Right forelimb (tissue), 1 donor: ENCODE measurements around the gene SATB2.
A peak's percentile ranks its signal among the peaks of the same experiment; 100 is the strongest.

Experiments used
- DNase-seq: peaks from one replicate; pipeline ENCODE4 v3.0.0-alpha.2; 2018

SATB2 gene

DNA sequence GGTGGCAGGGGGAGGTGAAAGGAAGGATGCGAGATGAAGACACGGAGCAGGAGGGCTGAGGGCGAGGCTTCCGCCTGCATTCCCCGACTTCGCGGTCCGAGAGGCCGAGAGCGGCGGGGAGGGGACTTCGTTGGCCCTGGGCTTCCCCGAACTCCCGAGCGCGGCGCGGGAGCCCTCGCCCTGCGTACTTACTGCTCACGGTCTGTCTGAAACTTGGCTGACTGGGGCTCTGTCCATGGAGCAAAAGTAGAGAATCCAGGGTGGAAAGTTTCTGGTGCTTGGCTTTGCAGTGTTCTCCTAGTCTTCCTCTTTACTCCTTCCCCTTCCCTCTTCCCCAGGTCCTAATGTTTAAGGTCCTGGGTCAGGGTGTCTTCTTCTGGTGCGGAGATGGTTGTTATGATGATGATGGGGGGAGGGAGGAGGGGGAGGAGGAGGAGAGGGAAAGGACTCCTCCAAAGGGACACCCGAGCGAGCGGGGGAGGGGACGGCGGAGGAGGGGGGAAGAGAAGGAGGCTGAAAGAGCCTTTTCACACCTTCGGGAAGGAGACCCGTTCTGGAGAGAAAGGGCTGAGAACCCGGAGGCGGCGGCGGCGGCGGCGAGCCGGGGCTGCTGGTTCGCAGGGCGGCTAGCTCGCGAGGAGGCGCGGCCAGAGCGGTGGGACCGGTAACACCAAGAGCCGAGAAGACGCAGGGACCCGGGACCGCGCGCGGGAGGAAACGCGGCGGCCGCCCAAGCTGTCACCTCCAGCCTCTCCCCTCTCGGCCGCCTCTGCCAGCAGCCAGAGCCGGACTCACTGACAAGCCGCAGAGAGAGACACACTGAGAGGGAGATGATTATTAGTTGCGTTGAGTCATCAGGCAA is at the start of gene SATB2:
SATB2 (minus strand) TSS at position 793 of the 862 bp plus-strand sequence. CDS start 1,902 bp downstream, outside the sequence.
- DNase-seq = peak; percentile 67

DNA sequence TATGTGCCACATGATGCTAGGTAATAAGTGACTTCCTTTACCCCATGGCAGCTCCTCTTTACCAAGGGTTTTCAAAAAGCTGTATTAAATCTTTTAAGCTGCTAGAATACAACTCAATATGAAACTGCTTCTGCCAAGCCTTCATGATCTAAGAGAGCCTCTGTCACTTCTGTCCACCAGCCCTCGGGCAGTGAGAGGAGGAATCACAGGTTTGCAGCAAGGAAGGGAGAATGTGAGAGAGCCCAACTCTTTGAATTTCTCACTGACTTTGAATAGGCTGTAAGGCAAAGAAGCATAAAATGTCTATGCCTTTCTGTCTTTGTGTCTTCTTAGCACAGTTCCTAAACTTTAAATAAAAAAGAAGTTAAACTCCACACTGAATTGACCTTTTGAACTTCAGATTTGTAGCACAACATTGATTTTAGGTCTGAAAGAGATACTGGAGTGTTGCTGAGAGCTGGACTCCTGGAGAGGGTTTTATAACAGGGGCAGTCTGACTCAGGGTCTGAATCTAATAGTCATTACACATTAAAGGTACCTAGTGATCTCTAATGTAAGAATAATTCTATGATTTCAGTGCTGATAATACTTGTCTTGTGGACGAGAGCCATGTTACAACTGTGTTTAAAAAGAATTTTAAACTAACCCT is 48.1 kb upstream of the SATB2 start:
- DNase-seq = no peak

DNA sequence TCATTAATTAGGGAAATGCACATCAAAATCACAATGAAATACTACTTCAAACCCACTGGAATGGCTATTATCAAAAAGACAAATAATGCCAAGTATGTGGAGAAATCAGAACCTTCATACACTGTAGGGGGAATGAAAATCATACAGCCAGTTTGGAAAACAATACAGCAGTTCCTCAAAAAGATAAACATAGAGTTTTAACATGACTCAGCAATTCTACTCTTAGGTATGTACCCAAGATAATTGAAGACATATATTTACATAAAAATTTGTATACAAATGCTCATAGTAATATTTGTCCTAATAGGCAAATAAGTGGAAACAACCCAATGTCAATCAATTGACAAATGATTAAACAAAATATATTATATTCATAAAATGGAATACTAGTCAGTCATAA is 45.4 kb upstream of the SATB2 start:
- no peak for DNase-seq

DNA sequence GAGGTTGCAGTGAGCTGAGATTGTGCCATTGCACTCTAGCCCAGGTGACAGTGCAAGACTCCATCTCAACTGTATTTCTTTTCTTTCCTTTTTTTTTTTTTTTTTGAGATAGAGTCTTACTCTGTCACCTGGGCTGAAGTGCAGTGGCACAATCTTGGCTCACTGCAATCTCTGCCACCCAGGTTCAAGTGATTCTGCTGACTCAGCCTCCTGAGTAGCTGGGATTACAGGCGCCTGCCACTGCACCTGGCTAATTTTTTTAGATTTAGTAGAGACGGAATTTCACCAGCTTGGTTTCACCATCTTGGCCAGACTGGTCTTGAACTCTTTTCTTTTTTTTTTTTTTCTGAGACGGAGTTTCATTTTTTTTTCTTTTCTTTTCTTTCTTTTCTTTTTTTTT is 41.3 kb upstream of the SATB2 start:
- DNase-seq = no peak

DNA sequence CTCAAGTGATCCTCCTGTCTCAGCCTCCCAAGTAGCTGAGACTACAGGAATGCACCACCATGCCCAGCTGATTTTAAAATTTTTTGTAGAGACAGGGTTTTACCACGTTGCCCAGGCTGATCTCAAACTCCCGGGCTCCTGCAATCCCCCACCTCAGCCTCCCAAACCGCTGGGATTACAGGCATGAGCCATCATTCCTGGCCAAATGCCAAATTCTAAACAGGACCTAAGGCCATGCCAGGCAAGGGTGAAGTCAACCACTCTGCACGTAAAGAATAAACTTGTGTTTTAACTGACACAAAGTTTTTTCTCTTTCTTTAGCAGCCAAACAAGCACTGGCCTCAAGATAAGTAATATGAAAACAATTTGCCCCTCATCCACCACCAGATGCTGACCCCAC is 37.4 kb upstream of the SATB2 start:
- no peak for DNase-seq

DNA sequence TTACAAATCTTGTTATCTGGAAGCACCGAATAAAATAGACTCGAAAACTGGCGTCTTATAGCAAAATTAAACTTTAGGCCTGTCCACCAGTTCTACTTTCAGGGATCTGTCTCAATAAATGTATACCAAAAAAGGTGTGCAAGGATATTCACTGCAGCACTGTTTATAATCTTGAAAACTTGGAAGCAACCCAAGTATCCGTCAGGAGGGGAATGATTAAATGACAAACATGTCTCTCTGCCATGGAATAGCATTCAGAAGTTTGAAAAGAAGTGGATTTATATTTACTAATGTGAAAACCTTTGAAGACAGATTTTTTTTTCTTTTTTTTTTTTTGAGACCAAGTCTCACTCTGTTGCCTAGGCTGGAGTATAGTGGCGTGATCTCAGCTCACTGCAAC is 32.3 kb upstream of the SATB2 start:
- DNase-seq = no peak

DNA sequence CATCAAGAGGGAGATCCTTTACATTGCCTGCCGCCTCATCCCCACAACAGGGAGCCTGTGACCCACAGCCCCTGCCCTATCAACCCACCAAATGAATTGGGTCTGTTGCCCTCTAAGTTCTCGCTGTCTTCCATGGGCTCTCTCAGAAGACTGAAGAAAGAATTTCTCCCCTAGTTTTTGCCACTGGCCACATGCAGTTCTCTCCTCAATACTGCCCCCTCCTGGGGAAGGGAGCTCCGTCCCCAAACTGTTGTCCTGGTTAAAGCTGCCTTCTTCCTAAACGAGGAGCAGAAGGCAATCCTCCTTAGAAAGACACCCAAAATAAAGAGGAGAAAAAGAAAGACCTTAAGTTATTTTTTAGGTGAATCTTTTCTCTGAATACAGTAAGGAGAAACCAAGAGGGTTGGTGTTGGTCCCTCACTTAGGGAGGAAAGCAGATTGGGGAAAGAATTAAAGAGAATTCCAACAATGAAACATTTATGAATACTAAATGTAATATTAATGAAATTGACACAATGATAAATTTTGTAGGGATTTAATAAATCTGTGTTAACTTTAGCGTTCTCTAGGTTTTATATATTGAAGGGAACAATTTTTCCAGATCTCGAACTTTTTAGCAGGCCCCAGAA is 31.1 kb upstream of the SATB2 start:
- DNase-seq = no peak

DNA sequence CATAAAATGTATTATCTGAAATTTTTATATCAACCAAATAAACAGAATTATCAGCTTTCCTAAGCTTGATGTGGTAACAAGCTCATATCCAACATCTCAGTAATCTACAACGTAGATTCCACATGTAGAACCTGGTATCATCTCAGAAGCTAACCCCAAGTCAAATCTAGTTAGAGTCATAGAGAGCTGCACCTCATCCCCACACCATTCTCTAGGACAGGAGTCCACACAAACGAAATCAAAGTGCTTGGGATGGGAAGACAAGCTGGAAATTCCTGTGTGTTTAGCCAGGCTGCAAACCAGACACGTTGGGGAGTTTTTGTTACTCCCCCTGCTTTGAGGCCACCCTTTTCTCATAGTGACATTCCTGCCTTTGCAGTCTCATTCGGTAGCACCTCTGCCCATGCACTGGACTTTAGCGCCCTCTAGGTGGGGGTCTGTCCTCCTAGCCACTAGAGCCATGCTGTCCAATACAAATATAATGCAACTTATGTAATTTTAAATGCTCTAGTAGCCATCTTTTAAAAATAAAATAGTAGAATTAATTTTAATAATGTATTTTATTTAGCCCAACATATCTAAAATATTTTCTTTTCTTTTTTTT is 28.1 kb upstream of the SATB2 start:
- peak; percentile 61 for DNase-seq

DNA sequence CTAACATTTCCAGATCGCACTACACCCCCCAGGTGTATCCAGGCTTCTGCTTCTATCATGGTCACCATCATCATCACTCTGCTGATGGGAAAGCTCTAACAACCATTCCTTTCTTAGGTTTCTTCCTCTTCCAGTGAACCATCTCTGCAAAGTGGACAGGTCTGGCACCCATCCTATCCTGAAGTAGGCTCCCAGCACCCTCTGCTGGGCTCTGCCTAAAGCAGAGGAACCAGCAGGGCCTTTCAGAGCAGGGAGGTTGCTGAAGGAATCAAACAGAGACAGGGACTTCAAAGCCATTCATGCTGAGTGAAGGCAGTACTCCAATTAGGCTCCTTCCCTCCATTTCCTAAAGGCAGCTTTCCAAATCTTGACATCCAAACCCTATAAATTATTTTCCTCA is 27.2 kb upstream of the SATB2 start:
- DNase-seq = no peak

DNA sequence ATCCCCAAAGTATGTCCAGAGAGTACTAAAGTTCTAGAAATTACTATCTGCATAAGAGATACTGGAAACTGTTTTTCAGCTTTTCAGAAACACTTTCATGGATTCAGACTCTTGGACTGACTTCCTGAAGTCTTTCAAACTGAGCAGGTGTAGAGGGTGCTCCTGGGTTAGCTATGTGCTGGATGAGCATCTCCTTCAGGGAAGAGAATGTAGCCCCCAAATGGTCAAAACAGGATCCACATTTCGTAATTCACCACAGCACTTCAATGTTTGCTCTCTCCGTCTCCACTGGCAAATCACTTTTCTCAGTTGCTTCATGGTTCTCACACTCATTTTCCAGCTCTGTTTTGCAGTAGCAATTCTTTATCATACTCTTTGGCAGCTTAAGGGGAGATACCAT is 23.2 kb upstream of the SATB2 start:
- DNase-seq = no peak

DNA sequence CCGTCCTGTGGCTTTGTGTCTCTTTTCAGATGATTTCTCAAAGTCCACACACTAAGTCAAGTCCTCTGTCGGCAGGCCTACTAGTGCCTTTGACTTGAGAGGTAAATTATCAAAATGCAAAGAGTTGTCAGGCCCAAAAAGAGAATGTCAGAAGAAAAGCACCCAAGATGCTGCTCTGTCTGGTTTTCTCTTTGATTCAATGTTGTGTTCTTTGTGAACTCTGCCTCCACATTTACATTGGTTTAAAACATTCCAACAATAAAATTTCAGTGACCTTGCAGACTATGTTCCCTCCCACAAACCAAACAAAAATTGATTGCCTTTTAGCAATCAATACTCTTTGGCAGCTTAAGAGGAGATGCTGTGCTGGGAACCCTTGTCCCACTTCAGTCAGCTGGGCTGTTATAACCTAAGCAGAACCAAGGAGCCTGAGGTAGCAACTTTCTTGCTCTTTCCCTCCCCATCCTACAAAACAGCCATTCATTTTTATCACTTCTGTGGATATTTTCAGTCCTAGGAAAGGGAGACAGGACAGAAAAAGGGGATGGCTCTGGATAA is 19.6 kb upstream of the SATB2 start:
- DNase-seq = no peak

DNA sequence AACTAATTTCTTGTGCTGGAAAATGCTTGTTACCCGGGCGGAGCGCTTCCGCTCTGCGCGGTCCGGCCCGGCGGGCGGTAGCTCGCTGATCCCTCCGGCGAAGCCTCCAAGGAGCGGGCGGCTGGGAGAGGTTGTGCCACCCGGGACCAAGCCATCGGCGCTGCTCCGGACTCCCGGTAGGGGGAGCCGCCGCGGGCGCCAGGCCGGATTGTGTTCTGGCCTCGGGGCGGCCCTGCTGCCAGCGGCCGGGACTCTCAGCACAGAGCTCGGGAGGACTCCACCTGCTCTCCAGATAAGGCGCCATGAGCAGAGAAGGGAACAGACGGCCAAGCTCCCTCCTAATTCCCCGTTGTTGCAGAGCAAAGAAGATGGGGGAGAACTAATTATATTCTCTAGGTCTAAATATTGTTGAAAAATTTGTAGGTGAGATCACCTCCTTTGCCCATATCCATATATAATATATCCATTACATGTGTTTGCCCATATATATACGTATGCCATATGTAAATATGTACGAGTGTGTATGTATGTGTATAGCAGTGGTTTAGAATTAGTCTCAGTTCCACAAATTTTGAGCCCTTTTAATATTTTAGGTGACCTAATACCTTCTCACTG is 13.8 kb upstream of the SATB2 start:
- DNase-seq = peak; percentile 81

DNA sequence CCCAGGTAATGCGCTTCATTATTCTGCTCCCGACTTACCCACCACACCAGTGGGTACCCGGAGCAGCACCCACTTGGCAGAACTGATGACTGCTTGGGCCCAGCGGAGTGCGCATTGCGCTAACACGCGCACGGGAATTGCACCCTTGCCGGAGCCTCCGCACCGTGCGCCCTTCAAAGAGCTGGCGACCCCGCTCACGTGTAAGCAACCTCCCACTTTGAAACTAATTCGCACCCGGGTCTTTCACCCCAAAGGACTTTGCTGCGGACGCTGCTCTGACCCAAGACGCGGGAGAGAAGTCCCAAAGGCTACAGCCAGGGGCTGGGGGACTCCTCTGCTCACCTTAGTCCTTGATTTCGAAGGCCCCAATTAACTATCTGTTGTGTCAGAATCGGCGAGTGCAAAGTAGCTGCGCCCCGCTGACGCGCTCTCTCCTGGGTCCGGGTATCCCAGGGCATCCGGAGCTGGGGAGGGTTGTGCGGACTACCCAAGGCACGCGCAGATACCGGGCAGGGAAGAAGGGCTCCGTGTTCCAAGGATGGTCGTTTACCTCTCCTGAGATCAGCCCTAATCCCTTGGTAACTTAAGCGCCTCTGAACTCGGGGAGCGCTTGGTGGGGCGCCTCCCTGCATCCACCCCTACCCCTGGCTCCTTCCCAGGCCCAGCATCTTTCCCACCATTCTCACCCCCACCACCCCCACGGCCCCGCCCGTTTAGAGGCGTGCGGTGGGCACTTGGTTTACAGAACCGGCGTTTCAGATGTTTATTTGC is 13.1 kb upstream of the SATB2 start:
- DNase-seq = no peak

DNA sequence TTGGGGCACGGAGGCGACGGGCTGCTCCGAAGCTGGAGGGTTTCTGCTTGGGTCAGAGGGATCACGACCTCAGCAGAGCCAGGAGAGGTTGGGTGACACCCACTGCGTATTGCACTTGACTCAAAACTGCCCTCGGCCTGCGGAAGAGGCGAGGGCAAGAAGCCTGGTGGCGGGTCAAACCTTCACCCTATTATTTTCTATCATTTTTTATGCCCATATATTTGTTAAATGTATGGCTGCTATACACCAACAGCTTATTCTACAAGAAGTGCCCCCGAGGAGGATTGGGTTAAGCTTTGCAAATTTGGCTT is 12.6 kb upstream of the SATB2 start:
- no peak for DNase-seq

DNA sequence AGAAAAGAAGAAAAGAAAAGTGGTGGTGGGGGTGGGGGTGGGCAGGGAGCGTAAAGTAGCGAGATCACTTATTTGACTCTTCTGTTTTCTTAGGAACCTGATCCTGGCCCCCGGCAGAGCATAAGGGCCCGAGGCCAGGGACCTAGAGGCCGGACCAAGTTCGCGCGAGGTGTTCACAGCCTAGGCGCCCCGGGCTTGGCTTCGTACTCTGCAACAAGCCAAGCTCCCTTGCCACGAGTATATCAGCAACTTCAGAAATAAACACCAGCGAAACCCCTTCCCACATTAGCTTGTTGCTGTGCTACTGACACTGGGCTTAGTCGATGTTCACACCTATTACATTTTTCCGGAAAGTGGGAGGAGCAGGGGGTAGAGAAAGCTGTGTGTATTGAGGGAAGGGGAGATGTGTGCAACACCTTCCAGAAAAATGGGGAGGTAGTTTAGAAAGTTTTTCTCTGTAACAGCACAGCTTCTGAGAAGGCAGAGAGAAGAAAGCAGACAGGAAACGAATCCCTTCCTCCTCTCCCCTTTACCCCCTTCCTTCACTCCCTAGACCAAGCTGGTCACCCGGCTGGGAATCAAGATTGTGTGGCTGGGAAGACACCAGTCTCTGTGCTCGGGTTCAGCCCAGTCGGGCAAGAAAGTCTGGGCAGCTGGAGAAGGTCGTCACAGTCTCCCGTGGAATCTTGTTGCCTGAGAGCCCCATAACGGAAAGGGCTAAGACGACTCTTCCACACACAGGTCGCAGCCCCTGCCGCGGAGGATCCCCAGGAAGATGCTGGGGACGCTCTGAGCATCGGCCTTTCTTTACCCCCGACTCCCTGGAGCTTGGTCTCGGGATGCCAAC is 12.0 kb upstream of the SATB2 start:
- no peak for DNase-seq

DNA sequence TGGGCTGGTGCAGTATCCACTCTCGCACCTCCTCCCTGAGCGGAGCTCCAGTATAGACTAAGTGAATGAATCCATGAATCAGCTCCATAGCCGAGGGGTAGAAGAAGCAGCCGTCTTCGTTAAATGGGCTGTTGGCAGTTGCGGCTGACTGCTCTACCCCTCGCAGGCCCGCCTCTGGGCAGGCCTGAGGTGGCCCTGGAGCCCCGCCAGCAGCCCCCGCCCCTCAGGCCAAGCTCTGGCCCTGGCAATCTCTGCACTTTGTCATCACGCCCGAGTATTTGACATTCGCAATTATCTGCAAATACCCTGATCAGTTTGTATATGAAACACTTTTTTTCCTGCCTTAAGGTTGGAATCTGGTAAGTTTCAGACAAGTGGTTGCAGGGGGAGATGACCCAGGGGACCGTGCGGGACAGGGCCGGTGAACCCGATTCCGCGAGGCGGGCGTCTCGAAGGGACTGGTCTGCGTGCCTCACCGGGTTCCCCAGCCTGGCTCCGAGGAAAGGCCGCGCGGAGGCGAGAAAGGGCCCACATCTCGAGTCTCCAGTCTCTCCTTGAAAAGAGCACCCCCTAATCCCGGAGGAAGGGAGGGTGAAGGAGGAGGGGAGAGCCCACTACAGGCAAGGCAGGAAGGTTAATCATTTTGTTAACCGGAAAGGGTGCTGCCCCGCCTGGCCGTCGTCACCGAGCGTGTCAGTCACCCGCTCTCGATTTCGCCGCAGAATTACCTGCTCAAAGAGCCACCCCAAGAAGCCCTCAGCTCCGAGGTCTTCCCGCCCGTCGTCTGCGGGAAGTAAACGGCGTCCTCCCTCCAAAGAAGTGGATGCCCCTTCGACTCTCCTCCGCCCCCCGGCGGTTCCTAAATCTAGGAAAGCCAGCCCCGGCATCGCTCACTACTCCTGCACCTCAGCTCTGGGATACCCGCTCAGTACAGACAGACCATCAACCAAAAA is 11.1 kb upstream of the SATB2 start:
- DNase-seq = no peak

DNA sequence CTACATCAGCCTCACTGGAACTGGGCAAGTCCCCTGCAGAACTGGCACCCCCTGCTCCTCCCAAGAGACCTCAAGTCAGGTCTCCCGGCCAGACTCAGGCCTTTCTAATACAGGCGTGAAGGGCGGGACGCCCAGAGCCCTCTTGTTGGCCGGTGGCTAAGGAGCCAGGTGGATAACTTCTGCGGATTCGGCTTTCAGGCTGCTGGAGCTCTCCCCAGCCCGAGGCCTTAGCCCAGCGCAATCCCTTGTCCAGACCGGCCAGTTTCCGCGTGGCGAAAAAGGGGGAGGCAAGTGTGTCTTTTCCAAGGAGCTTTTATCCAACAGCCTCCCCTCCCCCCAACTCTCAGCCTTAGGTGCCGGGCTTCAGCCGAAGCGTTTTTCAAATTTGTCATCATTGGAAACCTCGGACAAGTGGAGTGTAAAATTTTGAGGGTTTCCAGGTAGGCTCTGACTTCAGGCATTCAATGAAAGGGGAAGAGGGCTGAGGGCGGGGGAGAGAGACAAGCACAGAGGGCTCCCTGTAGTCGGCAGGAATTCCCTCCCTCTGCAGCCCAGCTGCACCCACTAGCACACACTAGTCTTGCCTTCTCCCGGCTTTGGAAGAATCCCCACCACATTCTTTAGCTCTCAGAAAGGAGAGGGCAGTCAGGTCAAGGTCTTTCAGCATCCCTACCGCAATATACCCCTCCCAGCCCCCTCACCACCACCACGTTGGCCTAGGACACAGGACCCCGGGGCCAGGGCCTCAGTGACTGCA is 9.5 kb upstream of the SATB2 start:
- no peak for DNase-seq

DNA sequence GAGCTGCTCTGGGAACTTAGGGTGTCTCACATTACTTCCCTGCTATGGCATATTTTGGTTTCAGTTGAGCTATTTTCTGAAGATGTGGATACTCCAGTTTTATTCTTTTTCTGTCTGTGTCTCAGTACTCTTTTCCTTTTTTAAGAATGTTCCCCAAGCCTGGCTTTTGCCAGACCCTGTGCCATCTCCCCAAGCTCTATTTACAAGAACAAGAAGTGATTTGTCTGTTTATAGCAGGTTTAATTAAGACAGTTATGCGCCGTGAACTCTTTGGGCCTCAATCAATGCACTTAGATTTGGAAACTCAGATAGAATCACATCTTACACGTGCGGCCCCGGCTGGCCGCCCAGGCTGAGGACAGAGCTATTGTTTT is 8.9 kb upstream of the SATB2 start:
- no peak for DNase-seq

DNA sequence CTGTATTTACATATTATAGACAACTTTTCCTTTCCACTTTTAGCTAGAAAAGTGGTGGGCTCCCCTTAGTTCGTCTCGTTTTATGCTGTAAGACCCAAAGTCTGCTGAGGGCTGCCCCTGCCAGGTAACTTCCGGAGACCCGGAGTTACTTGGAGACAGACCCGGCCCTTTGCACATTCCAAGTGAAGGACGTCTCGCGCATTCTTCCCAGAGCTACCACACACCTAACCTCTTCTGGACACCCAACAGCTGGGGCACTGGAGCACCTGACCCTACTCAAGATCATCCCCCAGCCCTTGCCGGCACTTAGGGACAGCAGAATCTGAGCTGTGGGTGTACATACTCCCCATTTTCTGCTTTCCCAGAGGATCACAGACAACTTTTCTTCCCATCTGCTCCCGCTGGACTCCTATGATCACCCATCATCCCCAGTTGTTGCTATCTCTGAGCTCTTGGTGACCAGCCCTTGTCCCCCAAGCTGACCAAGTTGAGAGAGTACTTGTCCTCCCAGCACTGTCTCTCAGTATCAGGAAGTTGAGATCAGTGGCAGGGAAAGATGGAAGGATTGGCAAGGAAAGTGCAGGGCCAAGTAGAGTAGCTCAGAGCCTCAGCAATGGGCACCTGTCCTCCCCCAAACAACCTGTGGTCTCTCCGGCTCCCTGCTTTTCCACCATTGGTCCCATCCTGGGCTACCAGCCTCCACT is 8.4 kb upstream of the SATB2 start:
- no peak for DNase-seq
